K562 (cell line): Measurements from ENCODE around the gene NAP1L4. TPM values are rescaled to one million over a fixed set of nuclear protein-coding genes. Genes with fewer than 3 reads are reported as not detected.

ENCODE experiments used
- ATAC-seq: fragments of 200-7000 bp; cut with Tn5 transposase; 3 replicates; pipeline ENCODE4 v1.9.1; 2020; ENCODE audit warnings: moderate library complexity
- BruUV-seq: library from RNA; stranded (reverse); fragments of 400-500 nt; replicated peaks from 2 replicates; lab custom pipeline; 2021; lab: Mats Ljungman, UMichigan
- CTCF ChIA-PET: fragments of 300-600 bp; formaldehyde crosslinking; extraction: SDS; loops from one replicate; lab custom pipeline; 2021; ENCODE audit warnings: low intra/inter-chr PET ratio; lab: Yijun Ruan, JAX
- POLR2A ChIA-PET: fragments of 300-600, 350-650 bp; sonication (Branson Sonifier 250); formaldehyde crosslinking; extraction: SDS; loops from one replicate; lab custom pipeline; 2021; ENCODE audit warnings: antibody characterized with exemption, inconsistent platforms; lab: Yijun Ruan, JAX
- DNase-seq, 4 experiments: peaks; one replicate each; pipeline versions ENCODE4 v3.0.0 to v3.0.0-alpha.2; 2011 to 2018; ENCODE audit warnings: low spot score in 3 of 4, mixed read lengths in 3 of 4; ENCODE audit errors: extremely low read depth in 1 of 4
- FAIRE-seq: peaks from 2 replicates; lab custom pipeline; 2011; peaks lifted over from hg19 to GRCh38; lab: Jason Lieb, UNC
- H2AFZ ChIP-seq: 2 replicates; pipeline ENCODE4 v1.6.0; 2011; ENCODE audit warnings: low read depth, low read length, control low read depth, inconsistent platforms
- H3K27ac ChIP-seq: fragments of 200-600 bp; 3 replicates; pipeline ENCODE4 v1.8.0; 2011; ENCODE audit warnings: low read depth, mild to moderate bottlenecking, control low read depth, inconsistent platforms, low read length, moderate library complexity, mixed read lengths; ENCODE audit errors: extremely low read depth
- H3K27me3 ChIP-seq, 2 experiments: fragments of 300-600 bp in 1 of 2; 2 replicates in 1 of 2; 3 replicates in 1 of 2; pipeline versions ENCODE4 v1.6.0 to v1.8.0; 2011; ENCODE audit warnings: inconsistent platforms in 2 of 2, low read length in 2 of 2, mild to moderate bottlenecking in 1 of 2, mixed read lengths in 1 of 2, moderate library complexity in 1 of 2; ENCODE audit not compliant: control insufficient read depth in 2 of 2, insufficient read depth in 2 of 2
- H3K36me3 ChIP-seq: fragments of 300-600 bp; 3 replicates; pipeline ENCODE4 v1.8.0; 2011; ENCODE audit warnings: mild to moderate bottlenecking, low read length, inconsistent platforms; ENCODE audit not compliant: control insufficient read depth, insufficient read depth
- H3K4me1 ChIP-seq, 2 experiments: fragments of 200-600 bp in 1 of 2; replicated peaks in 1 of 2; 2 replicates in 1 of 2; 3 replicates in 1 of 2; pipeline versions ENCODE4 v1.5.1 to v1.8.0; 2011; ENCODE audit warnings: inconsistent platforms in 2 of 2, low read length in 2 of 2, mild to moderate bottlenecking in 1 of 2, mixed read lengths in 1 of 2, moderate library complexity in 1 of 2; ENCODE audit not compliant: control insufficient read depth in 2 of 2, insufficient read depth in 2 of 2
- H3K4me2 ChIP-seq: 2 replicates; pipeline ENCODE4 v1.6.1; 2011; ENCODE audit warnings: low read length, control low read depth, inconsistent platforms, mixed read lengths; ENCODE audit not compliant: insufficient read depth
- H3K4me3 ChIP-seq: fragments of 200-600 bp; sonication (generic), shearing (Covaris generic); 2 replicates; pipeline ENCODE4 v1.5.1; 2016; ENCODE audit warnings: control low read depth, inconsistent platforms
- H3K79me2 ChIP-seq: fragments of 200-600 bp; 3 replicates; pipeline ENCODE4 v1.8.0; 2011; ENCODE audit warnings: low read length, inconsistent platforms; ENCODE audit not compliant: control insufficient read depth, insufficient read depth
- H3K9ac ChIP-seq, 2 experiments: 2 replicates each; pipeline versions ENCODE4 v1.6.0 to v1.6.1; 2011; ENCODE audit warnings: low read depth in 2 of 2, low read length in 2 of 2, control low read depth in 1 of 2, inconsistent platforms in 1 of 2, mild to moderate bottlenecking in 1 of 2, mixed read lengths in 1 of 2; ENCODE audit not compliant: insufficient read depth in 1 of 2
- H3K9me1 ChIP-seq: one replicate; pipeline ENCODE4 v1.6.0; 2011; ENCODE audit warnings: inconsistent platforms, mild to moderate bottlenecking, low read length, moderate library complexity; ENCODE audit not compliant: control insufficient read depth, insufficient read depth
- H3K9me3 ChIP-seq: replicated peaks from 2 replicates; pipeline ENCODE4 v1.5.1; 2011; ENCODE audit warnings: low read depth, low read length, inconsistent platforms; ENCODE audit not compliant: control insufficient read depth, insufficient read depth
- H4K20me1 ChIP-seq: replicated peaks from 2 replicates; pipeline ENCODE4 v1.6.1; 2011; ENCODE audit warnings: low read length, inconsistent platforms, mixed read lengths; ENCODE audit not compliant: control insufficient read depth, insufficient read depth
- ZC3H11A ChIP-seq: IDR thresholded peaks from 2 replicates; pipeline ENCODE4 v1.6.1; 2012; ENCODE audit warnings: low read depth, low read length, improper control_type of control experiment
- ZNF282 ChIP-seq: sonication (generic); formaldehyde crosslinking; IDR thresholded peaks from 2 replicates; pipeline ENCODE4 v1.8.1; 2023; ENCODE audit warnings: missing genetic modification reagents
- WGBS: fragments of 100-300 bp; shearing (Covaris generic); methylation state at CpG from one replicate; pipeline ENCODE4 v1.1.6; 2016; ENCODE audit warnings: low coverage, mixed read lengths; ENCODE audit not compliant: insufficient coverage; ENCODE audit errors: missing lambda C conversion rate; 5-methylcytosine and 5-hydroxymethylcytosine counted together
- in situ Hi-C: fragments of 300-500 bp; cut with MboI; formaldehyde crosslinking; loops from 4 replicates; pipeline ENCODE4 v1.15.0; 2018; ENCODE audit warnings: inconsistent platforms, mixed read lengths
- intact Hi-C: fragments of 100-400 bp; cut with micrococcal nuclease; formaldehyde crosslinking; loops from 2 replicates; pipeline ENCODE4 v1.14.2; 2022
- polyA plus RNA-seq, 8 experiments: library from polyadenylated mRNA; depleted of rRNA in 4 of 8; stranded (reverse) in 5 of 8; unstranded in 3 of 8; fragments of >200 nt; fragmentation: Nextera tagmentation in 2 of 8; fragmentation: Illumina TruSeq in 1 of 8; extraction: Ambion mirVana in 2 of 8; extraction: Trizol in 1 of 8; gene quantifications; 2 replicates each; pipeline versions ENCODE4 v1.2.1 to v1.2.3, GENCODE V29; 2011 to 2014; ENCODE audit warnings: inconsistent platforms in 1 of 8, missing spikeins in 1 of 8
- total RNA-seq, 7 experiments: library from RNA; depleted of rRNA in 6 of 7; stranded (reverse); fragments of >200 nt in 6 of 7; fragmentation: Illumina TruSeq in 2 of 7; extraction: Trizol in 2 of 7; gene quantifications; 2 replicates each; pipeline versions ENCODE4 v1.2.1 to v1.2.3, GENCODE V29; 2011 to 2021; ENCODE audit warnings: low replicate concordance in 1 of 7
- TF ChIP-seq, protein P1 (sequence below): sonication (generic); formaldehyde crosslinking; IDR thresholded peaks from 2 replicates; pipeline ENCODE4 v1.8.0; 2022; ENCODE audit warnings: missing genetic modification reagents, mild to moderate bottlenecking, moderate library complexity, borderline replicate concordance
- TF ChIP-seq, protein P2 (sequence below): fragments of 200-400 bp; formaldehyde crosslinking; IDR thresholded peaks from 2 replicates; pipeline ENCODE4 v1.6.1; 2017; ENCODE audit warnings: mild to moderate bottlenecking, low read depth, low read length, moderate library complexity

Gene NAP1L4
- total and polyA plus RNA-seq, 9 of the 15 experiments (the other 6 are each of a cell fraction or from before 2014, with no cell fraction given), result 34.1 to 237 (median 179) TPM

DNA sequence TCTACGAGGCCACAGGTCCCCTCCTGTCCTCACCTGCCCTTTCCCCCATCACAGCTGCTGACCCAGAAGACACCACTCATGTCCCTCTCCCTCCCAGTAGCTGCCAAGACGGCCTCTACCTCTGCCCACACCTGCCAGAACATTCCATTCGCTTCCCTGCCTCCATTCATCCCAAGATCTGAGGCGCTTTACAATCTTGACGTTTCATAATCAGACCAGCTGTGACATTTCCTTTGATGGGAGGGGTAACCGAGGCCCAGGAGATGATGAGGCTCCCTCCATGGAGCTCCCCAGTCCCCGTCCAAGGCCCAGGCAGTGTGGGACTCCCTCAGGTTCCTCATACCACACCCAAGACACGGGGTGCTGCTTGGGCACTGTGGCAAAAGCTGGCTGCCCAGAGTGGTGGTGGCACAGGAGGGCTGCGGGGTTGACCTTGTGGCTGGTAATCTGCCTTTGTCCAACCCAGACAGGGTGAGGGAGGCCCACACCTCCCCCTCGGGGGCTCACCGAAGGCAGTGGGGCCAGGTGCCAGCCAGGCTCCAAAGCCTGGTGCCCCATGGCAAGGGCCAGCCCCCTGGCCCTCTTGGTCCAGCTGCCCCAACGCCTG lies 80.2 kb downstream of the NAP1L4 start:
- 31% methylated on average over 11 of the region's 12 CpGs for WGBS
- in situ Hi-C loops (no loop called here), intact Hi-C loops (no loop called here)
- no peak overlapping the region for H2AFZ ChIP-seq
- peak overlapping the region in 1 of 2 experiments; percentile 68; a peak in 2 of 4 replicates for H3K9ac ChIP-seq
- H3K9me1 ChIP-seq, result no peaks in the 10 kb centered on the region
- no TSS peak for BruUV-seq
- H3K4me1 ChIP-seq, result peaks cover 14 to 73% of the 10 kb centered on the region in 2 experiments; a peak in 4 of 5 replicates
- no peak for FAIRE-seq
- TF ChIP-seq, protein P1, sequence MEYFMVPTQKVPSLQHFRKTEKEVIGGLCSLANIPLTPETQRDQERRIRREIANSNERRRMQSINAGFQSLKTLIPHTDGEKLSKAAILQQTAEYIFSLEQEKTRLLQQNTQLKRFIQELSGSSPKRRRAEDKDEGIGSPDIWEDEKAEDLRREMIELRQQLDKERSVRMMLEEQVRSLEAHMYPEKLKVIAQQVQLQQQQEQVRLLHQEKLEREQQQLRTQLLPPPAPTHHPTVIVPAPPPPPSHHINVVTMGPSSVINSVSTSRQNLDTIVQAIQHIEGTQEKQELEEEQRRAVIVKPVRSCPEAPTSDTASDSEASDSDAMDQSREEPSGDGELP (CRISPR knock-in tag), result peak; percentile 59
- TF ChIP-seq ZC3H11A (no peak), ZNF282 (CRISPR knock-in tag) (no peak)
- TF ChIP-seq, protein P2, sequence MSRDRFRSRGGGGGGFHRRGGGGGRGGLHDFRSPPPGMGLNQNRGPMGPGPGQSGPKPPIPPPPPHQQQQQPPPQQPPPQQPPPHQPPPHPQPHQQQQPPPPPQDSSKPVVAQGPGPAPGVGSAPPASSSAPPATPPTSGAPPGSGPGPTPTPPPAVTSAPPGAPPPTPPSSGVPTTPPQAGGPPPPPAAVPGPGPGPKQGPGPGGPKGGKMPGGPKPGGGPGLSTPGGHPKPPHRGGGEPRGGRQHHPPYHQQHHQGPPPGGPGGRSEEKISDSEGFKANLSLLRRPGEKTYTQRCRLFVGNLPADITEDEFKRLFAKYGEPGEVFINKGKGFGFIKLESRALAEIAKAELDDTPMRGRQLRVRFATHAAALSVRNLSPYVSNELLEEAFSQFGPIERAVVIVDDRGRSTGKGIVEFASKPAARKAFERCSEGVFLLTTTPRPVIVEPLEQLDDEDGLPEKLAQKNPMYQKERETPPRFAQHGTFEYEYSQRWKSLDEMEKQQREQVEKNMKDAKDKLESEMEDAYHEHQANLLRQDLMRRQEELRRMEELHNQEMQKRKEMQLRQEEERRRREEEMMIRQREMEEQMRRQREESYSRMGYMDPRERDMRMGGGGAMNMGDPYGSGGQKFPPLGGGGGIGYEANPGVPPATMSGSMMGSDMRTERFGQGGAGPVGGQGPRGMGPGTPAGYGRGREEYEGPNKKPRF, result no peak
- no peak for DNase-seq
- ChIA-PET CTCF (no interaction called here), POLR2A (interaction anchor here (1.1 to 2.0 kb wide), 2 partner anchors 8 to 27 kb away, joined by 3 to 6 read pairs; no protein-coding TSS in a partner anchor)
- H3K36me3 ChIP-seq, result no peaks in the 10 kb centered on the region
- H3K27ac ChIP-seq, result no peak overlapping the region; the same call in 2 of the 3 replicates
- no peak for ATAC-seq
- no peaks in the 10 kb centered on the region for H3K79me2 ChIP-seq
- no peaks in the 10 kb centered on the region for H3K9me3 ChIP-seq
- H3K4me2 ChIP-seq, result no peak overlapping the region
- H3K27me3 ChIP-seq, result no peaks in the 10 kb centered on the region
- H4K20me1 ChIP-seq, result no peaks in the 10 kb centered on the region
- no peak overlapping the region for H3K4me3 ChIP-seq
